HG03342 (cell line): Measurements from ENCODE around the gene HMSD.
A peak's percentile ranks its signal among the peaks of the same experiment; 100 is the strongest.
"Not testable (repeated sequence)": the region's sequence is repeated elsewhere in the genome, so short reads cannot be mapped to it uniquely, and the experiment has no call there.

Source experiments
- ATAC-seq: cut with Tn5 transposase; IDR thresholded peaks from one replicate; pipeline ENCODE4 v1.9.1; 2021; ENCODE audit warnings: mild to moderate bottlenecking, moderate library complexity; ENCODE audit not compliant: unreplicated experiment

The HMSD gene

DNA sequence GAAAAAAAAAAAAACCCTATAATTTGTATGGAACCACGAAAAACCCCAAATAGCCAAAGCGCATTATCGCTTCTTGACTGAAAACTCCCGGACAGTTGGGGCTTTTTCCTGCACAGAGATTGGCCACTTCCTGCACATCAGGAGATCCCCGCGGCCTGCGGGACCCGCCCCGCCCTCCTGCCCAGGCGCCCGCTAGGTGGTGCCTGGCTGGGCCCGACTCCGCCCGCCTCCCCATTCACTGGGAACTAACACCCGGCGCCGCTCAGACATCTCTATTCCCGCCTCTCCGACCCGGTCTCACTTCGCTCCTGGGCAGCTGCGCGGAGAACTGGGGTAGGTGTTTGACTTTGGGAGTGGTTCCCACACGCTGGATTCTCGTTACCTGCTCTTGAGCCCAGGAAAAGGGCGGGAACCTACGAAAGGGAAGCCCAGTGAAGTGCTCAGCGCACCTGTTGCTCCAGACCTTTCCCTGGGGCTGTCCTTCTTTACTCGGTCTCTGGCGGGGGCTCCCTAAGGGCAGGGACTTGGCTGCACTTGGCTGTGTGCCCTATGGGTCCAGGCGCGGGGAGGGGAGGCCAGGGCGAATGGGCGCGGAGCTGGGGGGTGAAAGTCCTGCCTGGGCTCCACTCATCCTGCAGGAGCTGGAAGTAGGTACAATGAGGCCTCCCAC is at the start of gene HMSD:
HMSD (plus strand) TSS at position 234 of the 670 bp plus-strand sequence. CDS start 4,155 bp downstream, outside the sequence.
- peak; percentile 93 for ATAC-seq

- no peak for ATAC-seq
Measured at GRCh38 chr18:63903851-63904570, 45.1 kb upstream of the HMSD start.

DNA sequence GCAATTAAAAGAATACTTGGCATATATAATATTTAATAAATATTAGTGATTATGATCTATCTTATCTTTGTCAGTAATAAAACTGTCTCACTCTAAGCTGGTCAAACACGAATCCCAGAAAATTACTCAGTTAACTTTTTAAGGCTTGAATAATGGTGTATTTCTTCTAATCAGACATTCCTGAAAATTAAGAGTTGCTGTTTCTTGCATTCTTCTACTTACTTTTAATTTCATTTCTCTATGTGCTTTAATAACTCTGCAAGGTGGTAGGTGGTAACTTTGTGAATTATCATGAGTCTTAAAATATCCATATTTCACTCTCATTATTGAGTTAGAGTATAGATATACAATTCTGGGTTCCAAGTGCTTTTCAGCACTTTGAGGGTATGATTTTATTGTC is 44.4 kb upstream of the HMSD start:
- ATAC-seq: no peak

DNA sequence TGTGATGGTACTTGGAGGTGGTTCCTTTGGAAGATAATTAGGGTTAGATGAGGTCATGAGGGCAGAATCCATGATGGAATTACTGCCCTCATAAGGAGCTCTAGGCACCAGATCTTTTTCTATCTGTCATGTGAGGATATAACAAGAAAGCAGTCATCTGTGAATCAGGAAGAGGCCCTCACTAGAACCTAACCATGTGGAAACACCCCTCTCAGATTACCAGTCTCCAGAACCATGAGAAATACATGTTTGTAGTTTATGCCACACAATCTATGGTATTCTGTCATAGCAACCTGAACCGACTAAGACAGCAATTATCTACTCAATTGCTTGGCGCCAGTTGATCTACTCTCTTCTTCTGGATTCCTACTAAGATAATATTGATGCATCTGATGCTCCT is 43.7 kb upstream of the HMSD start:
- ATAC-seq: no peak

DNA sequence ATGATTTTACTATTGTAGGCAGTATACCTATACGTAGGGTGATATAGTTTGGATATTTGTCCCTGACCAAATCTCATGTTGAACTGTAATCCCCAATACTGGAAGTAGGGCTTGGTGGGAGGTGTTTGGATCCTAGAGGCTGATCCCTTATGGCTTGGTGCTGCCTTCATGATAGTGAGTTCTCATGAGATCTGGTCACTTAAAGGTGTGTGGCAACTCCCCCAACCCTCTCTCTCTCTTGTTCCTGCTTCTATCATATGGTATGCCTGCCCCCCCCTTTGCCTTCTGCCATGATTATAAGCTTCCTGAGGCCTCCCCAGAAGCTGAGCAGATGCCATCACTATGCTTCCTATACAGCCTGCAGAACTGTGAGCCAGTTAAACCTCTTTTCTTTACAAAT is 43.0 kb upstream of the HMSD start:
- ATAC-seq: no peak

DNA sequence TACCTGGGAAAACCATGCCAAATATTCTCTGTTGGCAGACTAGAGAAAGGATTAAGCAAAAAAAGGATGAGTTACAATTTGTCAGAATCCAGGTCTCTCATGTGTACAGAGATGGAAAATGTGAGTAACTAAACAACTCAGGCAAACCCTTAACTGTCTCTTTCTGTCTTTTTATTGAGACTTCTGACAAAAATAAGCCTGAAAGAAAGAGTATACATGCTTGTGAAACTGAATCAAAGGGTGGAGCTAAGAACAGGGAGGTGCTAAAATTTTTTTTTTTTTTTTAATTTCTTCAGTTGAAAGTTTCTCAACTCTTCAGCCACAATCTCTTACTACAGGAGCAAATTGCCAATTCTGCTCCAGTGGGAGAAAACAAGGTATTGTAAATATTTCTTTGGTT is 41.4 kb upstream of the HMSD start, which contains the start of gene SERPINB10:
SERPINB10 (plus strand) TSS at position 295 of the 400 bp plus-strand sequence. CDS start 7,553 bp downstream, outside the sequence.
- ATAC-seq: peak; percentile 49

GRCh38 chr18:63908858-63909257 is 40.2 kb upstream of the HMSD start:
- ATAC-seq: no peak

- ATAC-seq: peak; percentile 77
Measured at GRCh38 chr18:63909870-63910269, 39.2 kb upstream of the HMSD start.

DNA sequence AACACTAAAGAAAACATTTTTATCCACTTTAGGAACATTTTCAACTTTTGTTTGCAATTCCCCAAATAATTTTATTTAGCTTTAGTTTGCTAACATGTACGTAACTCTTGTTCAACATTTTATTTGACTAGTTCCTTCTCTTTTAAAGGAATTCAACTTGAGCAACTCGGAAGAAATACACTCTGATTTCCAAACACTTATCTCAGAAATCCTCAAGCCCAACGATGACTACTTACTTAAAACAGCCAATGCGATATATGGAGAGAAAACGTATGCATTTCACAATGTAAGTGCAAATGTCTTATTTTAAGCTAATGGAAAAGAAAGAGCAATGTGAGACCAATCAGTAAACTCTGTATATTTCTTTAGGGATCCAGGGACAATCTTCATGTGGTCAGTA is 31.3 kb upstream of the HMSD start:
- no peak for ATAC-seq

DNA sequence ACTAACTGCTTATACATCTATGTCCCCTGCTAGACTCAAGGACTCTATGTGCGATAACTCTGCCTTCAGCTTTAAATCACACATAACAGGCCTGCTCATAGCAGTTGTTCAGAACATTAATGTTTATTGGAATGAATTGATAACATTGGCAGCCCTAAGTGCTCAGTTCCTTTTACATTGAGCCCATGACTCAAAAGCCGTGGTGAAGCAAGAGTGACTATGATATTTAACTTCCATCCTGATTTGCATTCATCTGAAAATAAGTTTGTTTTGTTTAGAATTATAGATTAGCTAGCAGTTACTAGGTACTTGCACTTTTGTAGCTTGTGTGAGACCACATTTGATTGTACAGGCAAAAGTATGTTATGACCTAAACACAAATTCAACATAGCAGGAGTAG is 27.1 kb upstream of the HMSD start:
- ATAC-seq: no peak

GRCh38 chr18:63924551-63924950 is 24.6 kb upstream of the HMSD start:
- ATAC-seq: no peak

- no peak for ATAC-seq
Measured at GRCh38 chr18:63928331-63928730, 20.8 kb upstream of the HMSD start.

- ATAC-seq: not testable (repeated sequence)
Measured at GRCh38 chr18:63929369-63929768, 19.7 kb upstream of the HMSD start.

- no peak for ATAC-seq
Measured at GRCh38 chr18:63930773-63931354, 18.2 kb upstream of the HMSD start.

DNA sequence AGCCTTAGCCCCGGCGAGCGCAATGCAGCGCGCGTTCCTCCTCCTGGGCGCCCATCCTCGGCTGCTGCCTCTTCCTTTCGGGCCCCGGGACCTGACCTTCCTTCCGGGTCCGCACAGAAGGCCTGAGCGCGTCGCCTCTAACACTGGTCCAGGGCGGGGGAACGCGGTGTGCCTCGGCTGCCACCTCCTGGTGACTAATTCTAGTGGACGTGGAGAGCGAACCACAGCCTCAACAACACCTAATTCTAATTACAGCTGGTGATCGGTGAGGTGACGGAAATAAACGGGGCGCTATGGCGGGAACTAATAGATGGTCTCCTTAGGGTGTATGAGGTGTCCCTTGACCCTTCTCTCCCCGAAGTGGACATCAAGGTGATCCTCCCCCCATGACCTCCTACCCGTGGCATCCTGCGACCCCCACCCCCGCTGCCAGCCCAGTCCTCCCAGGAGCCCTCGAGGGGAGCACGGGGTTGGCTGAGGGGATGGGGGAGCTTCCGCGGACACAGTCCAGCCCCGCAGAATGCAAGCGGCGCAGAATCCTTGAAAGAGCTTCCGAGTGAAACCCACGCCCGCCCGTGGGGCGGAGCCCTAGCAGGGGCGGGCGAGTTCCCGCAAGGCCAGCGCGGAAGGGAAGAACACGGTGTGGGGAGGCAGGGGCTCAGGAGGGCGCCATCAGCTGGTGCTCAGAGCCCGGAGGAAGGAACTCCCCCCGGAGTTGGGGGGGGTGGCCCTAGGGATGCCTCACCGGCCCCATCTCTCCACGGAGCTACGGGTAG is 12.8 kb upstream of the HMSD start:
- peak; percentile 99 for ATAC-seq

GRCh38 chr18:63936932-63937393 is 12.1 kb upstream of the HMSD start:
- ATAC-seq: no peak

- no peak for ATAC-seq
Measured at GRCh38 chr18:63940008-63940407, 9.1 kb upstream of the HMSD start.

DNA sequence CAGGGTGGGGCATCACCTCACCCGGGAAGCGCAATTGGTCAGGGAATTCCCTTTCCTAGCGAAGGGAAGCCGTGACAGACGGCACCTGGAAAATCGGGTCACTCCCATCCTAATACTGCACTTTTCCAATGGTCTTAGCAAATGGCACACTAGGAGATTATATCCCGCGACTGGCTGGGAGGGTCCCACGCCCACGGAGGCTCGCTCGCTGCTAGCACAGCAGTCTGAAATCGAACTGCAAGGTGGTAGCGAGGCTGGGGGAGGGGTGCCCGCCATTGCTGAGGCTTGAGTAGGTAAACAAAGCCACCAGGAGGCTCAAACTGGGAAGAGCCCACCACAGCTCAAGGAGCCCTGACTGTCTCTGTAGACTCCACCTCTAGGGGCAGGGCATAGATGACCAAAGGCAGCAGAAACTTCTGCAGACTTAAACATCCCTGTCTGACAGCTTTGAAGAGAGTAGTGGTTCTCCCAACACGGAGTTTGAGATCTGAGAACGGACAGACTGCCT is 8.5 kb upstream of the HMSD start:
- not testable (repeated sequence) for ATAC-seq

- no peak for ATAC-seq
Measured at GRCh38 chr18:63947051-63947790, 1.9 kb upstream of the HMSD start.

DNA sequence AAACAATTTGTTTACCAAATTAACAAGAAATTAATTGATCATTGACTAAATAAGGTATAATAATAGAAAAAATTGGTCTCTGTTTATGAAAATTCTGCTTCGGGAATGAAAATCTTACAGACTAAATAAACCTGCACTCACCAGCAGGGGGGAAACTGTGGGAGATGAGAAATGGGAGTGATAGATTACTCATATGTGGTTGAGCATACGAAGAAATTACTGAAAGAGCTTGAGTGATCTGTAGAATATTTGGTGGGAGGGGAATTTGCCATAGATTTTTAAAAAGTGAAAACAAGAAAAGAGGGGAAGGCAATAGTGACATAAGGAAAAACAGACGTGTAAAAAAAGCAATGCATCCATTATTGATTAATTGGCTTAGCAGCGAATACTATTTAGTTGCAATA is 2.2 kb downstream of the HMSD start:
- ATAC-seq: peak; percentile 41
